SK-N-MC (cell line): ENCODE measurements around the gene TMEM52.

Experiments used
- EZH2 ChIP-seq: fragments of 200-600 bp; sonication (generic); IDR thresholded peaks from one replicate; pipeline ENCODE4 v1.6.1; 2017; ENCODE audit warnings: antibody characterized with exemption
- FOXP2 ChIP-seq: optimal IDR thresholded peaks from 2 replicates; pipeline ENCODE3; 2011; ENCODE audit warnings: mild to moderate bottlenecking, moderate library complexity; ENCODE audit not compliant: insufficient read depth; ENCODE audit errors: extremely low read length, control extremely low read depth
- POLR2AphosphoS5 ChIP-seq: IDR thresholded peaks from 2 replicates; pipeline ENCODE4 v1.6.1; 2012; ENCODE audit warnings: mild to moderate bottlenecking, low read depth, low read length, borderline replicate concordance

GRCh38 chr1:1947493-1947892 lies 28.4 kb upstream of the TMEM52 start:
- no peak for TF ChIP-seq EZH2
- TF ChIP-seq POLR2AphosphoS5, result no peak
- no peak for TF ChIP-seq FOXP2
